ENCODE data around the gene NEK11.

GRCh38 chr3:131036200-131036816, 9.6 kb downstream of the NEK11 start:
- TF ChIP-seq, protein P1, sequence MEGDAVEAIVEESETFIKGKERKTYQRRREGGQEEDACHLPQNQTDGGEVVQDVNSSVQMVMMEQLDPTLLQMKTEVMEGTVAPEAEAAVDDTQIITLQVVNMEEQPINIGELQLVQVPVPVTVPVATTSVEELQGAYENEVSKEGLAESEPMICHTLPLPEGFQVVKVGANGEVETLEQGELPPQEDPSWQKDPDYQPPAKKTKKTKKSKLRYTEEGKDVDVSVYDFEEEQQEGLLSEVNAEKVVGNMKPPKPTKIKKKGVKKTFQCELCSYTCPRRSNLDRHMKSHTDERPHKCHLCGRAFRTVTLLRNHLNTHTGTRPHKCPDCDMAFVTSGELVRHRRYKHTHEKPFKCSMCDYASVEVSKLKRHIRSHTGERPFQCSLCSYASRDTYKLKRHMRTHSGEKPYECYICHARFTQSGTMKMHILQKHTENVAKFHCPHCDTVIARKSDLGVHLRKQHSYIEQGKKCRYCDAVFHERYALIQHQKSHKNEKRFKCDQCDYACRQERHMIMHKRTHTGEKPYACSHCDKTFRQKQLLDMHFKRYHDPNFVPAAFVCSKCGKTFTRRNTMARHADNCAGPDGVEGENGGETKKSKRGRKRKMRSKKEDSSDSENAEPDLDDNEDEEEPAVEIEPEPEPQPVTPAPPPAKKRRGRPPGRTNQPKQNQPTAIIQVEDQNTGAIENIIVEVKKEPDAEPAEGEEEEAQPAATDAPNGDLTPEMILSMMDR (IDR thresholded peaks at IDR 0.05; ENCODE audit: poor library complexity, severe bottlenecking): no peak
- no peak for TF ChIP-seq POLR2AphosphoS5 (IDR thresholded peaks at IDR 0.05)
